Liver (tissue), 9 donors: ENCODE data around the gene MMP14. TPM values are rescaled to one million over a fixed set of nuclear protein-coding genes. Genes with fewer than 3 reads are reported as not detected.

ENCODE experiments used
- DNase-seq: peaks from one replicate; pipeline ENCODE4 v3.0.0-alpha.2; 2017; ENCODE audit warnings: low spot score
- H3K27ac ChIP-seq, 2 donors: one replicate each; pipeline ENCODE4 v1.7.0; 2013; ENCODE audit warnings: inconsistent platforms in 2 of 2, low read length in 2 of 2, control low read depth in 1 of 2, low read depth in 1 of 2, mild to moderate bottlenecking in 1 of 2
- H3K27me3 ChIP-seq, 4 donors: one replicate each; pipeline versions ENCODE4 v1.6.1 to v1.7.0; 2013; ENCODE audit warnings: low read length in 3 of 4, inconsistent platforms in 1 of 4, mild to moderate bottlenecking in 1 of 4, moderate library complexity in 1 of 4; ENCODE audit not compliant: control insufficient read depth in 4 of 4, insufficient read depth in 4 of 4
- H3K36me3 ChIP-seq, 4 donors: one replicate each; pipeline versions ENCODE4 v1.6.1 to v1.7.0; 2013; ENCODE audit warnings: low read length in 3 of 4, mild to moderate bottlenecking in 3 of 4, low read depth in 1 of 4, moderate library complexity in 1 of 4; ENCODE audit not compliant: control insufficient read depth in 4 of 4, insufficient read depth in 3 of 4
- H3K4me1 ChIP-seq, 4 donors: one replicate each; pipeline versions ENCODE4 v1.6.1 to v1.7.0; 2013; ENCODE audit warnings: low read length in 3 of 4, mild to moderate bottlenecking in 3 of 4, moderate library complexity in 1 of 4; ENCODE audit not compliant: control insufficient read depth in 4 of 4, insufficient read depth in 4 of 4
- H3K4me3 ChIP-seq, 3 donors: one replicate each; pipeline versions ENCODE4 v1.6.1 to v1.7.0; 2013; ENCODE audit warnings: low read length in 3 of 3, control low read depth in 1 of 3, low read depth in 1 of 3, mild to moderate bottlenecking in 1 of 3
- H3K9ac ChIP-seq, 2 donors: one replicate each; pipeline ENCODE4 v1.7.0; 2013; ENCODE audit warnings: low read length in 2 of 2, mild to moderate bottlenecking in 2 of 2, moderate library complexity in 2 of 2, control low read depth in 1 of 2, low read depth in 1 of 2
- H3K9me3 ChIP-seq, 4 donors: one replicate each; pipeline versions ENCODE4 v1.6.1 to v1.7.0; 2013; ENCODE audit warnings: low read length in 3 of 4; ENCODE audit not compliant: control insufficient read depth in 4 of 4
- EGR1 ChIP-seq, 2 donors: IDR thresholded peaks; 2 replicates each; pipeline ENCODE4 v1.6.1; 2016 to 2018; ENCODE audit warnings: antibody characterized with exemption in 2 of 2, low read depth in 2 of 2
- FOXA1 ChIP-seq: IDR thresholded peaks from 2 replicates; pipeline ENCODE4 v1.6.1; 2016; ENCODE audit warnings: antibody characterized with exemption
- FOXA2 ChIP-seq: IDR thresholded peaks from 2 replicates; pipeline ENCODE4 v1.6.1; 2016; ENCODE audit warnings: antibody characterized with exemption
- GABPA ChIP-seq, 2 donors: IDR thresholded peaks in 1 of 2; conservative IDR thresholded peaks in 1 of 2; 2 replicates each; pipeline ENCODE4 v1.6.1; 2016; ENCODE audit warnings: antibody characterized with exemption in 2 of 2, mild to moderate bottlenecking in 1 of 2, moderate library complexity in 1 of 2
- HNF4A ChIP-seq, 2 donors: conservative IDR thresholded peaks; 2 replicates each; pipeline ENCODE4 v1.6.1; 2016; ENCODE audit warnings: antibody characterized with exemption in 2 of 2, mild to moderate bottlenecking in 2 of 2
- HNF4G ChIP-seq: IDR thresholded peaks from 2 replicates; pipeline ENCODE4 v1.6.1; 2016; ENCODE audit warnings: antibody characterized with exemption
- JUND ChIP-seq, 2 donors: IDR thresholded peaks; 2 replicates each; pipeline ENCODE4 v1.6.1; 2016; ENCODE audit warnings: antibody characterized with exemption in 2 of 2
- NR2F2 ChIP-seq: IDR thresholded peaks from 2 replicates; pipeline ENCODE4 v1.6.1; 2016; ENCODE audit warnings: antibody characterized with exemption
- RAD21 ChIP-seq, 2 donors: IDR thresholded peaks; 2 replicates each; pipeline ENCODE4 v1.6.1; 2016; ENCODE audit warnings: antibody characterized with exemption in 2 of 2, mild to moderate bottlenecking in 2 of 2
- RXRA ChIP-seq, 2 donors: IDR thresholded peaks; 2 replicates each; pipeline ENCODE4 v1.6.1; 2017 to 2018; ENCODE audit warnings: antibody characterized with exemption in 2 of 2, mild to moderate bottlenecking in 1 of 2
- SP1 ChIP-seq: IDR thresholded peaks from 2 replicates; pipeline ENCODE4 v1.6.1; 2018; ENCODE audit warnings: antibody characterized with exemption, mild to moderate bottlenecking
- TAF1 ChIP-seq: conservative IDR thresholded peaks from 2 replicates; pipeline ENCODE4 v1.6.1; 2016; ENCODE audit warnings: antibody characterized with exemption, mild to moderate bottlenecking
- YY1 ChIP-seq: IDR thresholded peaks from 2 replicates; pipeline ENCODE4 v1.6.1; 2016; ENCODE audit warnings: antibody characterized with exemption, mild to moderate bottlenecking
- WGBS: extraction: QIAGEN DNeasy Blood & Tissue Kit; methylation state at CpG from one replicate; pipeline ENCODE4 v1.1.7; 2013; 5-methylcytosine and 5-hydroxymethylcytosine counted together
- polyA plus RNA-seq, 2 donors: library from polyadenylated mRNA; stranded (reverse) in 1 of 2; unstranded in 1 of 2; fragments of 200-250 nt in 1 of 2; fragments of >200 nt in 1 of 2; fragmentation: Nextera tagmentation in 1 of 2; extraction: Ambion mirVana in 1 of 2; gene quantifications; one replicate each; pipeline versions ENCODE4 v1.2.1 to v1.2.3, GENCODE V29; 2013 to 2015
- total RNA-seq, 2 donors: library from RNA; depleted of rRNA; stranded (reverse); fragments of >200 nt; gene quantifications; one replicate each; pipeline ENCODE4 v1.2.3, GENCODE V29; 2014
- TF ChIP-seq, protein P1 (sequence below): fragments of 150-350 bp; IDR thresholded peaks from 2 replicates; pipeline ENCODE4 v1.5.1; 2017; ENCODE audit warnings: improper control_type of control experiment, low read depth, low read length; ENCODE audit not compliant: missing input control
- TF ChIP-seq, protein P2 (sequence below): IDR thresholded peaks from 2 replicates; pipeline ENCODE4 v1.6.1; 2016; ENCODE audit warnings: antibody characterized with exemption, mild to moderate bottlenecking
- TF ChIP-seq, protein P3 (sequence below): IDR thresholded peaks from 2 replicates; pipeline ENCODE4 v1.6.1; 2016; ENCODE audit warnings: antibody characterized with exemption
- TF ChIP-seq, protein P4 (sequence below): IDR thresholded peaks from 2 replicates; pipeline ENCODE4 v1.6.1; 2016; ENCODE audit warnings: antibody characterized with exemption
- TF ChIP-seq, protein P5 (sequence below): IDR thresholded peaks from 2 replicates; pipeline ENCODE4 v1.6.1; 2016; ENCODE audit warnings: antibody characterized with exemption
- donor health status: healthy.
- donor health status: healthy.
- donor health status: healthy.
- donor health status: healthy.
- donor health status: healthy.

Gene MMP14
- total and polyA plus RNA-seq, 4 donors, result 0.86 to 10.6 (median 8.0) TPM

DNA sequence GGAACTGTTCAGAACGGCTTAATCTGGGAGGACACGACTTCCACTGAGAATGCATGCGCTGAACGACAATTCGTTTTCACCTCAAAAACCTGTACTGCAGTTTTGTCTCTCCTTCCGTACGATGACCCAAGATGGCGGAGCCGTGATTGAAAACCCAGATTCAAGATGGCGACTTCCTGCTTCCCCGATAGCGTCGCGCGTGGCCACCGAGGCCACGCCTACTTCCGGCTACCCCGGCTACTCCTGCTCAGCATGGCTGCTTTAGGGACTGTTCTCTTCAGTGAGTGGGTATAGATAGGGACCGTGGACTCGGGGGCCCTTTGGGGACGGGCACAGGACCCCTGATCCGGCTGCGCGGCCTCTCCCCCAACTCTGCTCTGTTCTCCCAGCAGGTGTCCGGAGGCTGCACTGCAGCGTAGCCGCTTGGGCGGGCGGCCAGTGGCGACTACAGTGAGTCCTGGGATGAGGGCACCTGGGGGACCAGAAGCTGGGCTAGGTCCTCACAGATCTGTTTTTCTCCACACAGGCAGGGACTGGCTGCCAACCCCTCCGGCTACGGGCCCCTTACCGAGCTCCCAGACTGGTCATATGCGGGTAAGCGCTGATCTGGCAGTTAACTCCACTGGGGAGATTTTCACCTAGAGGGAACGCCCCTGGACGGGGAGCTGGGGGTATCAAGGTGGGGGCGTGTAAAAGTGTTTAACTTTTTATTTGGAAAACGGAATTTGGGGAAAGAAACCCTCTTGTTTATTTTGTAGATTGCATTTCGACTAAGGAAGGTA is 6.5 kb upstream of the MMP14 start, which contains the start of gene MRPL52:
TSS of gene MRPL52 (plus strand) at position 227 of the 782 bp plus-strand sequence. CDS start at position 253, 26 bp downstream.
- H3K9ac ChIP-seq, result peak within 1 kb of the TSS; percentile 44 to 68
- H3K27ac ChIP-seq, result peak within 1 kb of the TSS; percentile 40 to 83
- no peaks in the 10 kb centered on the region for H3K27me3 ChIP-seq
- peak within 1 kb of the TSS; percentile 68 to 95 (median 94) for H3K4me3 ChIP-seq
- H3K9me3 ChIP-seq, result no peaks in the 10 kb centered on the region
- peak; percentile 54 to 63 for TF ChIP-seq EGR1 (IDR thresholded peaks at IDR 0.05; ENCODE audit: low read depth in 2 of 2)
- TF ChIP-seq HNF4G, result no peak
- TF ChIP-seq, protein P1, sequence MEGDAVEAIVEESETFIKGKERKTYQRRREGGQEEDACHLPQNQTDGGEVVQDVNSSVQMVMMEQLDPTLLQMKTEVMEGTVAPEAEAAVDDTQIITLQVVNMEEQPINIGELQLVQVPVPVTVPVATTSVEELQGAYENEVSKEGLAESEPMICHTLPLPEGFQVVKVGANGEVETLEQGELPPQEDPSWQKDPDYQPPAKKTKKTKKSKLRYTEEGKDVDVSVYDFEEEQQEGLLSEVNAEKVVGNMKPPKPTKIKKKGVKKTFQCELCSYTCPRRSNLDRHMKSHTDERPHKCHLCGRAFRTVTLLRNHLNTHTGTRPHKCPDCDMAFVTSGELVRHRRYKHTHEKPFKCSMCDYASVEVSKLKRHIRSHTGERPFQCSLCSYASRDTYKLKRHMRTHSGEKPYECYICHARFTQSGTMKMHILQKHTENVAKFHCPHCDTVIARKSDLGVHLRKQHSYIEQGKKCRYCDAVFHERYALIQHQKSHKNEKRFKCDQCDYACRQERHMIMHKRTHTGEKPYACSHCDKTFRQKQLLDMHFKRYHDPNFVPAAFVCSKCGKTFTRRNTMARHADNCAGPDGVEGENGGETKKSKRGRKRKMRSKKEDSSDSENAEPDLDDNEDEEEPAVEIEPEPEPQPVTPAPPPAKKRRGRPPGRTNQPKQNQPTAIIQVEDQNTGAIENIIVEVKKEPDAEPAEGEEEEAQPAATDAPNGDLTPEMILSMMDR, result no peak
- TF ChIP-seq RXRA (IDR thresholded peaks at IDR 0.05), result peak; percentile 32 to 59
- no peak for TF ChIP-seq JUND (IDR thresholded peaks at IDR 0.05)
- TF ChIP-seq FOXA2, result no peak
- TF ChIP-seq SP1, result peak; percentile 61
- peak in 1 of 2 donors; percentile 22 for TF ChIP-seq HNF4A (conservative IDR thresholded peaks at IDR 0.05)
- TF ChIP-seq, protein P2, sequence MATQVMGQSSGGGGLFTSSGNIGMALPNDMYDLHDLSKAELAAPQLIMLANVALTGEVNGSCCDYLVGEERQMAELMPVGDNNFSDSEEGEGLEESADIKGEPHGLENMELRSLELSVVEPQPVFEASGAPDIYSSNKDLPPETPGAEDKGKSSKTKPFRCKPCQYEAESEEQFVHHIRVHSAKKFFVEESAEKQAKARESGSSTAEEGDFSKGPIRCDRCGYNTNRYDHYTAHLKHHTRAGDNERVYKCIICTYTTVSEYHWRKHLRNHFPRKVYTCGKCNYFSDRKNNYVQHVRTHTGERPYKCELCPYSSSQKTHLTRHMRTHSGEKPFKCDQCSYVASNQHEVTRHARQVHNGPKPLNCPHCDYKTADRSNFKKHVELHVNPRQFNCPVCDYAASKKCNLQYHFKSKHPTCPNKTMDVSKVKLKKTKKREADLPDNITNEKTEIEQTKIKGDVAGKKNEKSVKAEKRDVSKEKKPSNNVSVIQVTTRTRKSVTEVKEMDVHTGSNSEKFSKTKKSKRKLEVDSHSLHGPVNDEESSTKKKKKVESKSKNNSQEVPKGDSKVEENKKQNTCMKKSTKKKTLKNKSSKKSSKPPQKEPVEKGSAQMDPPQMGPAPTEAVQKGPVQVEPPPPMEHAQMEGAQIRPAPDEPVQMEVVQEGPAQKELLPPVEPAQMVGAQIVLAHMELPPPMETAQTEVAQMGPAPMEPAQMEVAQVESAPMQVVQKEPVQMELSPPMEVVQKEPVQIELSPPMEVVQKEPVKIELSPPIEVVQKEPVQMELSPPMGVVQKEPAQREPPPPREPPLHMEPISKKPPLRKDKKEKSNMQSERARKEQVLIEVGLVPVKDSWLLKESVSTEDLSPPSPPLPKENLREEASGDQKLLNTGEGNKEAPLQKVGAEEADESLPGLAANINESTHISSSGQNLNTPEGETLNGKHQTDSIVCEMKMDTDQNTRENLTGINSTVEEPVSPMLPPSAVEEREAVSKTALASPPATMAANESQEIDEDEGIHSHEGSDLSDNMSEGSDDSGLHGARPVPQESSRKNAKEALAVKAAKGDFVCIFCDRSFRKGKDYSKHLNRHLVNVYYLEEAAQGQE, result no peak
- TF ChIP-seq, protein P3, sequence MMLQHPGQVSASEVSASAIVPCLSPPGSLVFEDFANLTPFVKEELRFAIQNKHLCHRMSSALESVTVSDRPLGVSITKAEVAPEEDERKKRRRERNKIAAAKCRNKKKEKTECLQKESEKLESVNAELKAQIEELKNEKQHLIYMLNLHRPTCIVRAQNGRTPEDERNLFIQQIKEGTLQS, result peak; percentile 22
- TF ChIP-seq, protein P4, sequence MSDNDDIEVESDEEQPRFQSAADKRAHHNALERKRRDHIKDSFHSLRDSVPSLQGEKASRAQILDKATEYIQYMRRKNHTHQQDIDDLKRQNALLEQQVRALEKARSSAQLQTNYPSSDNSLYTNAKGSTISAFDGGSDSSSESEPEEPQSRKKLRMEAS, result peak; percentile 88
- TF ChIP-seq, protein P5, sequence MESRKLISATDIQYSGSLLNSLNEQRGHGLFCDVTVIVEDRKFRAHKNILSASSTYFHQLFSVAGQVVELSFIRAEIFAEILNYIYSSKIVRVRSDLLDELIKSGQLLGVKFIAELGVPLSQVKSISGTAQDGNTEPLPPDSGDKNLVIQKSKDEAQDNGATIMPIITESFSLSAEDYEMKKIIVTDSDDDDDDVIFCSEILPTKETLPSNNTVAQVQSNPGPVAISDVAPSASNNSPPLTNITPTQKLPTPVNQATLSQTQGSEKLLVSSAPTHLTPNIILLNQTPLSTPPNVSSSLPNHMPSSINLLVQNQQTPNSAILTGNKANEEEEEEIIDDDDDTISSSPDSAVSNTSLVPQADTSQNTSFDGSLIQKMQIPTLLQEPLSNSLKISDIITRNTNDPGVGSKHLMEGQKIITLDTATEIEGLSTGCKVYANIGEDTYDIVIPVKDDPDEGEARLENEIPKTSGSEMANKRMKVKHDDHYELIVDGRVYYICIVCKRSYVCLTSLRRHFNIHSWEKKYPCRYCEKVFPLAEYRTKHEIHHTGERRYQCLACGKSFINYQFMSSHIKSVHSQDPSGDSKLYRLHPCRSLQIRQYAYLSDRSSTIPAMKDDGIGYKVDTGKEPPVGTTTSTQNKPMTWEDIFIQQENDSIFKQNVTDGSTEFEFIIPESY, result peak; percentile 91
- TF ChIP-seq FOXA1, result no peak
- TF ChIP-seq GABPA (IDR thresholded peaks at IDR 0.05 in 1 of 2, conservative IDR thresholded peaks at IDR 0.05 in 1 of 2), result peak; percentile 74 to 93
- TF ChIP-seq NR2F2, result no peak
- no peak for TF ChIP-seq TAF1
- TF ChIP-seq YY1, result peak; percentile 100
- peak in 1 of 2 donors; percentile 24 for TF ChIP-seq RAD21 (IDR thresholded peaks at IDR 0.05)
- H3K4me1 ChIP-seq, result peaks cover 0 to 10% (median 8%) of the 10 kb centered on the region in 4 donors
- peaks cover 3 to 11% (median 5%) of the 10 kb centered on the region in 4 donors for H3K36me3 ChIP-seq
- WGBS, result under 1% methylated on average over 41 of the region's 41 CpGs
- DNase-seq, result peak; percentile 86
